Liver (tissue), 3 donors: ENCODE results near the gene LRRTM4.

ENCODE experiments used
- ATF3 ChIP-seq: IDR thresholded peaks from 2 replicates; pipeline ENCODE4 v1.6.1; 2016; ENCODE audit warnings: antibody characterized with exemption
- CTCF ChIP-seq: fragments of 150-350 bp; IDR thresholded peaks from 2 replicates; pipeline ENCODE4 v1.5.1; 2017; ENCODE audit warnings: improper control_type of control experiment, low read depth, low read length; ENCODE audit not compliant: missing input control
- FOXA1 ChIP-seq: IDR thresholded peaks from 2 replicates; pipeline ENCODE4 v1.6.1; 2016; ENCODE audit warnings: antibody characterized with exemption
- GABPA ChIP-seq, 2 donors: IDR thresholded peaks in 1 of 2; conservative IDR thresholded peaks in 1 of 2; 2 replicates each; pipeline ENCODE4 v1.6.1; 2016; ENCODE audit warnings: antibody characterized with exemption in 2 of 2, mild to moderate bottlenecking in 1 of 2, moderate library complexity in 1 of 2
- MAX ChIP-seq: IDR thresholded peaks from 2 replicates; pipeline ENCODE4 v1.6.1; 2016; ENCODE audit warnings: antibody characterized with exemption
- NR2F2 ChIP-seq: IDR thresholded peaks from 2 replicates; pipeline ENCODE4 v1.6.1; 2016; ENCODE audit warnings: antibody characterized with exemption
- SP1 ChIP-seq: IDR thresholded peaks from 2 replicates; pipeline ENCODE4 v1.6.1; 2018; ENCODE audit warnings: antibody characterized with exemption, mild to moderate bottlenecking
- TAF1 ChIP-seq: conservative IDR thresholded peaks from 2 replicates; pipeline ENCODE4 v1.6.1; 2016; ENCODE audit warnings: antibody characterized with exemption, mild to moderate bottlenecking
- YY1 ChIP-seq: IDR thresholded peaks from 2 replicates; pipeline ENCODE4 v1.6.1; 2016; ENCODE audit warnings: antibody characterized with exemption, mild to moderate bottlenecking
- TF ChIP-seq, protein P1 (sequence below): IDR thresholded peaks from 2 replicates; pipeline ENCODE4 v1.6.1; 2016; ENCODE audit warnings: antibody characterized with exemption, mild to moderate bottlenecking
- donor health status: healthy.
- donor health status: healthy.

GRCh38 chr2:77099961-77100360 lies 422.2 kb downstream of the LRRTM4 start:
- TF ChIP-seq CTCF: no peak
- no peak for TF ChIP-seq FOXA1
- no peak for TF ChIP-seq YY1
- TF ChIP-seq TAF1: no peak
- no peak for TF ChIP-seq GABPA (IDR thresholded peaks at IDR 0.05 in 1 of 2, conservative IDR thresholded peaks at IDR 0.05 in 1 of 2)
- TF ChIP-seq ATF3: no peak
- no peak for TF ChIP-seq NR2F2
- no peak for TF ChIP-seq SP1
- TF ChIP-seq, protein P1, sequence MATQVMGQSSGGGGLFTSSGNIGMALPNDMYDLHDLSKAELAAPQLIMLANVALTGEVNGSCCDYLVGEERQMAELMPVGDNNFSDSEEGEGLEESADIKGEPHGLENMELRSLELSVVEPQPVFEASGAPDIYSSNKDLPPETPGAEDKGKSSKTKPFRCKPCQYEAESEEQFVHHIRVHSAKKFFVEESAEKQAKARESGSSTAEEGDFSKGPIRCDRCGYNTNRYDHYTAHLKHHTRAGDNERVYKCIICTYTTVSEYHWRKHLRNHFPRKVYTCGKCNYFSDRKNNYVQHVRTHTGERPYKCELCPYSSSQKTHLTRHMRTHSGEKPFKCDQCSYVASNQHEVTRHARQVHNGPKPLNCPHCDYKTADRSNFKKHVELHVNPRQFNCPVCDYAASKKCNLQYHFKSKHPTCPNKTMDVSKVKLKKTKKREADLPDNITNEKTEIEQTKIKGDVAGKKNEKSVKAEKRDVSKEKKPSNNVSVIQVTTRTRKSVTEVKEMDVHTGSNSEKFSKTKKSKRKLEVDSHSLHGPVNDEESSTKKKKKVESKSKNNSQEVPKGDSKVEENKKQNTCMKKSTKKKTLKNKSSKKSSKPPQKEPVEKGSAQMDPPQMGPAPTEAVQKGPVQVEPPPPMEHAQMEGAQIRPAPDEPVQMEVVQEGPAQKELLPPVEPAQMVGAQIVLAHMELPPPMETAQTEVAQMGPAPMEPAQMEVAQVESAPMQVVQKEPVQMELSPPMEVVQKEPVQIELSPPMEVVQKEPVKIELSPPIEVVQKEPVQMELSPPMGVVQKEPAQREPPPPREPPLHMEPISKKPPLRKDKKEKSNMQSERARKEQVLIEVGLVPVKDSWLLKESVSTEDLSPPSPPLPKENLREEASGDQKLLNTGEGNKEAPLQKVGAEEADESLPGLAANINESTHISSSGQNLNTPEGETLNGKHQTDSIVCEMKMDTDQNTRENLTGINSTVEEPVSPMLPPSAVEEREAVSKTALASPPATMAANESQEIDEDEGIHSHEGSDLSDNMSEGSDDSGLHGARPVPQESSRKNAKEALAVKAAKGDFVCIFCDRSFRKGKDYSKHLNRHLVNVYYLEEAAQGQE: no peak
- TF ChIP-seq MAX: no peak
